ENCODE measurements around the gene CDIP1.

- TF ChIP-seq FOXA1 (IDR thresholded peaks at IDR 0.05): no peak
- no peak for TF ChIP-seq BHLHE40 (IDR thresholded peaks at IDR 0.05; ENCODE audit: borderline replicate concordance)
- no peak for TF ChIP-seq NFRKB (IDR thresholded peaks at IDR 0.05)
- TF ChIP-seq FOXM1 (IDR thresholded peaks at IDR 0.05; ENCODE audit: borderline replicate concordance): no peak
- TF ChIP-seq TARDBP (IDR thresholded peaks at IDR 0.05): no peak
- TF ChIP-seq FOXK2 (IDR thresholded peaks at IDR 0.05): no peak
- TF ChIP-seq SP1 (IDR thresholded peaks at IDR 0.05): no peak
- no peak for TF ChIP-seq PKNOX1 (IDR thresholded peaks at IDR 0.05)
- no peak for TF ChIP-seq CTBP1 (IDR thresholded peaks at IDR 0.05; ENCODE audit: borderline replicate concordance)
Measured at GRCh38 chr16:4467916-4468315, 70.7 kb downstream of the CDIP1 start.
